Esophagus (tissue), 2 donors: Measurements from ENCODE around the gene ASAP3. TPM values are rescaled to one million over a fixed set of nuclear protein-coding genes. Genes with fewer than 3 reads are reported as not detected.
A peak's percentile ranks its signal among the peaks of the same experiment; 100 is the strongest.

Experiments used
- H3K27ac ChIP-seq, 2 donors: one replicate each; pipeline ENCODE4 v1.5.1; 2013; ENCODE audit warnings: low read depth in 2 of 2, mild to moderate bottlenecking in 2 of 2, inconsistent platforms in 1 of 2, low read length in 1 of 2, moderate library complexity in 1 of 2
- H3K27me3 ChIP-seq, 2 donors: one replicate each; pipeline ENCODE4 v1.6.1; 2013; ENCODE audit warnings: low read length in 2 of 2, control low read depth in 1 of 2, mild to moderate bottlenecking in 1 of 2; ENCODE audit not compliant: insufficient read depth in 2 of 2, control insufficient read depth in 1 of 2
- H3K36me3 ChIP-seq, 2 donors: one replicate each; pipeline ENCODE4 v1.6.1; 2013; ENCODE audit warnings: low read length in 1 of 2; ENCODE audit not compliant: control insufficient read depth in 2 of 2, insufficient read depth in 2 of 2
- H3K4me1 ChIP-seq, 2 donors: one replicate each; pipeline ENCODE4 v1.6.1; 2013; ENCODE audit warnings: low read length in 1 of 2; ENCODE audit not compliant: control insufficient read depth in 2 of 2, insufficient read depth in 2 of 2
- H3K4me3 ChIP-seq, 2 donors: one replicate each; pipeline ENCODE4 v1.5.1; 2013; ENCODE audit warnings: low read length in 2 of 2, mild to moderate bottlenecking in 2 of 2, low read depth in 1 of 2, moderate library complexity in 1 of 2
- H3K9me3 ChIP-seq, 2 donors: one replicate each; pipeline ENCODE4 v1.6.1; 2013; ENCODE audit warnings: mild to moderate bottlenecking in 2 of 2, low read depth in 1 of 2, low read length in 1 of 2, moderate library complexity in 1 of 2; ENCODE audit not compliant: control insufficient read depth in 2 of 2, insufficient read depth in 1 of 2
- WGBS, 2 donors: extraction: QIAGEN DNeasy Blood & Tissue Kit; methylation state at CpG; one replicate each; pipeline ENCODE4 v1.1.7; 2013; 5-methylcytosine and 5-hydroxymethylcytosine counted together
- polyA plus RNA-seq, 2 donors: library from polyadenylated mRNA; stranded (reverse); fragments of 200-250 nt; gene quantifications; one replicate each; pipeline ENCODE4 v1.2.3, GENCODE V29; 2013
- donor health status: healthy with polysubstance abuse.
- donor health status: Bipolar disorder and iron deficiency.

Gene ASAP3
- polyA plus RNA-seq, 2 donors = 32.0 to 32.8 TPM

GRCh38 chr1:23431431-23431830 lies 52.5 kb downstream of the ASAP3 start:
- Histone ChIP-seq H3K9me3 (no peaks in the 10 kb centered on the region), H3K36me3 (peaks cover 0 to 20% of the 10 kb centered on the region in 2 donors), H3K4me3 (no peak overlapping the region), H3K4me1 (peaks cover 0 to 8% of the 10 kb centered on the region in 2 donors), H3K27ac (no peak overlapping the region), H3K27me3 (no peaks in the 10 kb centered on the region)
- 92 to 96% methylated on average over 5 of the region's 5 CpGs for WGBS, 2 donors

DNA sequence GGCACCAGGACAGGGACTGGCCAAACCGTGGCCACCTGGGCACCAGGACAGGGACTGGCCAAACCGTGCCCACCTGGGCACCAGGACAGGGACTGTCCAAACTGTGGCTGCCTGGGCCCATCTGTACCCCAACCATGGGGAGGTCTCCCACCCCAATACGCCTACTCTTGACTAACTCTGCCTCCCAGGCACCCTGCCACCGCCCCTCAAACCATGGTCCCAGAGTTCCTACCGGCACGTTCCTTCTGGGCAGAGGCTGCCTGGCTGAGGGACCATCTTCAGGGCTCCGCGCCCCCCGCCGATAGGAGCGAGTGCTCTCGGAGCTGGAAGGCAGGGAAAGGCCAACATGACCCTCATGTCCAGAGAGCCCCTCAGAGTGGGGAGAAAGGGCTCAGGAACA lies 53.2 kb downstream of the ASAP3 start:
- WGBS, 2 donors = 95% methylated on average over 12 of the region's 12 CpGs
- Histone ChIP-seq H3K27ac (no peak overlapping the region), H3K27me3 (no peaks in the 10 kb centered on the region), H3K36me3 (peaks cover 0 to 20% of the 10 kb centered on the region in 2 donors), H3K9me3 (no peaks in the 10 kb centered on the region), H3K4me3 (no peak overlapping the region), H3K4me1 (peaks cover 0 to 5% of the 10 kb centered on the region in 2 donors)

GRCh38 chr1:23428136-23428905 lies 55.7 kb downstream of the ASAP3 start:
- Histone ChIP-seq H3K27ac (no peak overlapping the region), H3K4me3 (no peak overlapping the region), H3K4me1 (peaks cover 0 to 3% of the 10 kb centered on the region in 2 donors), H3K36me3 (peaks cover 0 to 15% of the 10 kb centered on the region in 2 donors), H3K9me3 (no peaks in the 10 kb centered on the region), H3K27me3 (no peaks in the 10 kb centered on the region)
- WGBS, 2 donors = 84 to 85% methylated on average over 2 of the region's 2 CpGs

DNA sequence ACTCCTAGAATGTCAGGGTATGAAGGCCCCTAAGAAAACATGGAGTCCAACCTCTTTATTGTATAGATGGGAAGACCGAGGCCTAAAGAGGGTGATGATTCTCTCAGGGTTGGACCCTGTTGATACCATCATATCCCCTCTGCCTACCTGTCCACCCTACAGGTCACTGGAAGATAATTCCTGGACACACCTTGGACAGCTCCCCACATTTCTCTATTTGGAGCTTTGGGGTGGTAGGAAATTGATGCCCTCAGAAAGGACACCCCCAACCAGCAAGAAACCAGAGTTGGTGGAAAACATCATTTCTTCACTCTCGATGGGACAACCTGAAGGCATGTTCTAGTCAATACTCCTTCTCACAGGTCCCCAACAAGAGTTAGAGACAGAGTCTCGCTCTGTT lies 56.4 kb downstream of the ASAP3 start:
- H3K4me3 ChIP-seq = no peak overlapping the region
- H3K9me3 ChIP-seq = no peaks in the 10 kb centered on the region
- WGBS, 2 donors = 97 to 98% methylated on average over 3 of the region's 3 CpGs
- no peaks in the 10 kb centered on the region for H3K27me3 ChIP-seq
- H3K36me3 ChIP-seq = peaks cover 0 to 15% of the 10 kb centered on the region in 2 donors
- H3K27ac ChIP-seq = no peak overlapping the region
- H3K4me1 ChIP-seq = peaks cover 0 to 6% of the 10 kb centered on the region in 2 donors

DNA sequence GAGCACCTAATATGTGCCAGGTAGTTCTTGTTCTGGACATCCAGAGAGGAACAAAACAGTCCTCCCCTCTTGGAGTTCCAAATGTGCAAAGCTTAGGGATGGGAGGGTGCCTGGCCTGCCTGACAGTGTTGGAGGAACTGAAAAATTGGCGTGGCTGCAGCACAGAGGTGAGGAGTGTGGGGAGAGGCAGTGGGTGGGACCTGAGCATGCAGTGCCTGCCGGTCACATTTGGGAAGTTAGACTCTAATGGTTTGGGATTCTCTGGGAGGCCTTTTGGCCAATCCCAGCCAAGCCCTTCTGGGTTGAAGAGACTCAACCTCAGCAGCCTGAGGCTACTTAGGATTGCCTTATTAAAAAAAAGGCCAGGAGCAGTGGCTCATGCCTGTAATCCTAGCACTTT lies 57.2 kb downstream of the ASAP3 start:
- Histone ChIP-seq H3K27ac (no peak overlapping the region), H3K9me3 (no peaks in the 10 kb centered on the region), H3K36me3 (peaks cover 0 to 15% of the 10 kb centered on the region in 2 donors), H3K4me3 (no peak overlapping the region), H3K4me1 (peaks cover 0 to 13% of the 10 kb centered on the region in 2 donors), H3K27me3 (no peaks in the 10 kb centered on the region)
- WGBS, 2 donors = 58 to 59% methylated on average over 2 of the region's 2 CpGs

GRCh38 chr1:23425193-23425494 lies 58.8 kb downstream of the ASAP3 start:
- Histone ChIP-seq H3K9me3 (no peaks in the 10 kb centered on the region), H3K27ac (peak overlapping the region; percentile 36 to 56), H3K4me1 (peaks cover 0 to 14% of the 10 kb centered on the region in 2 donors)

GRCh38 chr1:23424293-23425192 lies 59.4 kb downstream of the ASAP3 start, which contains the start of gene TCEA3:
Gene TCEA3, minus strand, starts transcription at chr1:23424748. Its CDS starts 115 bp downstream, at chr1:23424633.
- Histone ChIP-seq H3K27me3 (no peaks in the 10 kb centered on the region), H3K27ac (peak within 1 kb of the TSS; percentile 36 to 83), H3K36me3 (peaks cover 0 to 2% of the 10 kb centered on the region in 2 donors), H3K4me3 (peak within 1 kb of the TSS; percentile 58 to 64), H3K4me1 (peaks cover 0 to 14% of the 10 kb centered on the region in 2 donors), H3K9me3 (no peaks in the 10 kb centered on the region)
- 1% methylated on average over 72 to 84 of the region's 84 CpGs for WGBS, 2 donors

More at GRCh38 chr1:23425193-23425494, 58.8 kb downstream of the ASAP3 start:
- Histone ChIP-seq H3K4me3 (peak overlapping the region; percentile 58 to 64), H3K27me3 (no peaks in the 10 kb centered on the region), H3K36me3 (peaks cover 0 to 5% of the 10 kb centered on the region in 2 donors)
- WGBS, 2 donors = 19 to 30% methylated on average over 5 of the region's 5 CpGs

DNA sequence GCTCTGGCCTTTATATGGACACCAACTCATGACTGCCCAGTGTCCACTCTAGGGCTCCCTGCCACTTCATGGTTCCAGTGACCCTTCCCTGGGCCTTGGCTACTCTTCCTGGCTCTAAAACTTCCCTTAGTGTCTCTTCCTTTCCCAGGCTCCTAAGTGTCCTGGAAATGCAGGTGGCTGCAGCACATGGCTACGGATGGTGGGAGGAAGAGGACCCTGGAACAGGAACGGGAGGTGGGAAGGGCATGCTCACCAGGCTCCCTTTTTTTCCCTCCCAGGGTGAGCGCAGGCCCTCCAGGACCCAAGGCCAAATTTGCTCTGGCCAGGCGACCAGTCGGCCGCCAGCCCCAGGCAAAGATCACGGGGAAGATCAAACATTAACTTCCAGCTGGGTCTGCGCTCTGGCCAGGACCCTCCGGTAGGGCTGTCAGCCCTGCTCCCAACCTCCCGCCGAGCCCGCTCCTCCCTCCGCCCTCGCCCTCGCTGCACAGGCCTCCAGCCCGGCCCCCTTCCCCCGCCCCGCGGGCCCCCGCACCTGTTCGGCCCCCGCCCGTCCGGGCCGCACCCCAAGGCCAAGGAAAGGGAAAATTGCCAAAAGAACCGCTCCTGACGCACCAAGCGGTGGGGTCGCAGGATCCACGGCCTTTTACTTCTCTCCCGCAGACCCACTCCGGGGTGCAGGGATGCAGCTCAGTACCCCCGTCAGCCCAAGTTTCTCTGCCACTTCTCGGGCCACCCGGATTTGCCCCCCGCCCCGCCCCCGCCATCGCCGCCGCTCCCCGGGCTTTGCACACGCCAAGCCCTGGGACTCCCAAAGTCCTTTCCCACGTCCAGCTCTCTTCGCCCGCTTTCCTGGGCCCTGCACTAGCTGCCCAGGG lies 60.3 kb downstream of the ASAP3 start:
- Histone ChIP-seq H3K4me1 (peaks cover 0 to 14% of the 10 kb centered on the region in 2 donors), H3K36me3 (no peaks in the 10 kb centered on the region), H3K9me3 (no peaks in the 10 kb centered on the region), H3K4me3 (peak overlapping the region; percentile 58 to 64), H3K27me3 (no peaks in the 10 kb centered on the region), H3K27ac (peak overlapping the region; percentile 36 to 83)
- 6 to 11% methylated on average over 44 to 46 of the region's 46 CpGs for WGBS, 2 donors

DNA sequence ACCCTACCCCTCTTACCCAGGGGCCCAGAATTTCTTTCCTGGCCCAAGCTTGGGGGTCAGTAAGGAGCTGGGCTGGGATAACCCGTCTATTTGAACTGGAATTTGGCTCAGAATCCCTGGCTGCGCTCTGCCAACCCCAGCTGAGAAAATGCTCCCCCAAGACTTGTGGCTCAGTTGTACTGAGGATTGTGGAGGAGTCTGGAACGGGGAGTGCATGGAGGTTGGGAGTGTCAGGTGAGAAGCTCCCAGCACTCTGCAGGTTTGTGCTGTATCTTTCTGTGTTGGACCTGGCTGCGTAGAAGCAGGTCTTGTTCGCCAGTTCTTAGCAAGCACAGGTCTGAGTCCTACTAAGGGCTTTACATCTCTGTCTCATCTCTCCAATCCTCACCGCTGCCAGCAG lies 61.0 kb downstream of the ASAP3 start:
- Histone ChIP-seq H3K9me3 (no peaks in the 10 kb centered on the region), H3K4me1 (peaks cover 0 to 14% of the 10 kb centered on the region in 2 donors), H3K36me3 (no peaks in the 10 kb centered on the region), H3K4me3 (peak overlapping the region in 1 of 2 donors; percentile 58), H3K27me3 (no peaks in the 10 kb centered on the region), H3K27ac (peak overlapping the region; percentile 36 to 83)
- 40 to 50% methylated on average over 6 of the region's 6 CpGs for WGBS, 2 donors
